GM12878 (cell line): ENCODE results near the gene C5AR1. TPM values are rescaled to one million over a fixed set of nuclear protein-coding genes. Genes with fewer than 3 reads are reported as not detected.

ENCODE experiments used
- ATAC-seq: fragments of 200-7000 bp; cut with Tn5 transposase; 3 replicates; pipeline ENCODE4 v1.9.1; 2020; ENCODE audit warnings: mild to moderate bottlenecking, moderate library complexity
- BruUV-seq: library from RNA; stranded (reverse); fragments of 400-500 nt; replicated peaks from 2 replicates; lab custom pipeline; 2021; lab: Mats Ljungman, UMichigan
- CTCF ChIA-PET: fragments of 300-600 bp; sonication (Branson Sonifier 250); formaldehyde crosslinking; extraction: SDS; loops from one replicate; lab custom pipeline; 2021; ENCODE audit warnings: inconsistent platforms; lab: Yijun Ruan, JAX
- POLR2A ChIA-PET: fragments of 350-600 bp; formaldehyde crosslinking; extraction: SDS; loops from one replicate; lab custom pipeline; 2021; ENCODE audit warnings: inconsistent platforms; lab: Charles Lee
- RAD21 ChIA-PET: fragments of 300-600 bp; sonication (Branson Sonifier 250); formaldehyde crosslinking; loops from one replicate; lab custom pipeline; 2023; ENCODE audit warnings: antibody characterized with exemption; ENCODE audit not compliant: unreplicated experiment; lab: Charles Lee
- SMC1A ChIA-PET: fragments of 300-600 bp; sonication (Branson Sonifier 250); formaldehyde crosslinking; loops from one replicate; lab custom pipeline; 2023; ENCODE audit not compliant: unreplicated experiment, uncharacterized antibody; lab: Charles Lee
- DNase-seq: peaks from one replicate; pipeline ENCODE4 v3.0.0-alpha.2; 2011; ENCODE audit warnings: low read depth, low spot score
- FAIRE-seq: peaks from 3 replicates; lab custom pipeline; 2011; peaks lifted over from hg19 to GRCh38; lab: Jason Lieb, UNC
- H2AFZ ChIP-seq: 2 replicates; pipeline ENCODE4 v1.6.0; 2011; ENCODE audit warnings: low read depth, low read length, control low read depth; ENCODE audit not compliant: control insufficient read depth
- H3K27ac ChIP-seq: 2 replicates; pipeline ENCODE4 v1.5.1; 2011; ENCODE audit warnings: control low read depth; ENCODE audit not compliant: control insufficient read depth, insufficient read depth
- H3K27me3 ChIP-seq, 2 experiments: replicated peaks in 1 of 2; 2 replicates each; pipeline versions ENCODE4 v1.6.0 to v1.6.1; 2011; ENCODE audit warnings: low read length in 1 of 2; ENCODE audit not compliant: control insufficient read depth in 2 of 2, insufficient read depth in 2 of 2
- H3K36me3 ChIP-seq, 2 experiments: 2 replicates each; pipeline ENCODE4 v1.5.1; 2011; ENCODE audit warnings: low read length in 1 of 2; ENCODE audit not compliant: control insufficient read depth in 2 of 2, insufficient read depth in 2 of 2
- H3K4me1 ChIP-seq: 2 replicates; pipeline ENCODE4 v1.6.1; 2011; ENCODE audit warnings: mild to moderate bottlenecking, low read length, moderate library complexity, mixed read lengths; ENCODE audit not compliant: control insufficient read depth, insufficient read depth
- H3K4me2 ChIP-seq: 2 replicates; pipeline ENCODE4 v1.6.0; 2011; ENCODE audit warnings: control low read depth; ENCODE audit not compliant: control insufficient read depth, insufficient read depth
- H3K4me3 ChIP-seq: fragments of 200-600 bp; sonication (generic); 2 replicates; pipeline ENCODE4 v1.5.1; 2016
- H3K79me2 ChIP-seq: 2 replicates; pipeline ENCODE4 v1.6.0; 2011; ENCODE audit warnings: low read length; ENCODE audit not compliant: control insufficient read depth, insufficient read depth
- H3K9ac ChIP-seq: 2 replicates; pipeline ENCODE4 v1.8.0; 2011; ENCODE audit warnings: low read length, control low read depth, mixed read lengths; ENCODE audit not compliant: control insufficient read depth, insufficient read depth
- H3K9me3 ChIP-seq: replicated peaks from 3 replicates; pipeline ENCODE4 v1.5.1; 2011; ENCODE audit warnings: mild to moderate bottlenecking, low read length; ENCODE audit not compliant: control insufficient read depth, insufficient read depth
- H4K20me1 ChIP-seq: 2 replicates; pipeline ENCODE4 v1.6.0; 2011; ENCODE audit not compliant: control insufficient read depth, insufficient read depth
- HDGF ChIP-seq: fragments of 450-650 bp; IDR thresholded peaks from 2 replicates; pipeline ENCODE4 v1.6.1; 2016; ENCODE audit warnings: antibody characterized with exemption
- MLLT1 ChIP-seq: fragments of 450-650 bp; IDR thresholded peaks from 2 replicates; pipeline ENCODE4 v1.6.1; 2016; ENCODE audit warnings: mild to moderate bottlenecking
- NR2C2 ChIP-seq: IDR thresholded peaks from 2 replicates; pipeline ENCODE4 v1.6.1; 2011; ENCODE audit warnings: borderline replicate concordance, low read depth; ENCODE audit not compliant: control insufficient read depth, insufficient read length
- PAX8 ChIP-seq: fragments of 450-650 bp; IDR thresholded peaks from 2 replicates; pipeline ENCODE4 v1.6.1; 2017; ENCODE audit warnings: mild to moderate bottlenecking, moderate library complexity
- PKNOX1 ChIP-seq: fragments of 450-650 bp; IDR thresholded peaks from 2 replicates; pipeline ENCODE4 v1.6.1; 2016; ENCODE audit warnings: mild to moderate bottlenecking
- PML ChIP-seq: IDR thresholded peaks from 2 replicates; pipeline ENCODE4 v1.6.1; 2012; ENCODE audit warnings: low read length, inconsistent platforms
- SP1 ChIP-seq: IDR thresholded peaks from one replicate; pipeline ENCODE4 v1.6.1; 2011; ENCODE audit warnings: low read depth, low read length
- SREBF1 ChIP-seq: IDR thresholded peaks from 2 replicates; pipeline ENCODE4 v1.6.1; 2012; ENCODE audit warnings: mild to moderate bottlenecking, low read length
- TAF1 ChIP-seq: IDR thresholded peaks from 2 replicates; pipeline ENCODE4 v1.6.1; 2011; ENCODE audit warnings: mild to moderate bottlenecking, low read depth, low read length, borderline replicate concordance
- TCF7 ChIP-seq: IDR thresholded peaks from 2 replicates; pipeline ENCODE4 v1.6.1; 2014; ENCODE audit warnings: antibody characterized with exemption, borderline replicate concordance
- ZBTB33 ChIP-seq: fragments of 450-650 bp; IDR thresholded peaks from 2 replicates; pipeline ENCODE4 v1.6.1; 2017; ENCODE audit warnings: mild to moderate bottlenecking
- WGBS: methylation state at CpG from one replicate; pipeline ENCODE4 v1.1.6; 2016; ENCODE audit warnings: low lambda C conversion rate; ENCODE audit not compliant: insufficient replicate concordance, insufficient coverage; ENCODE audit errors: missing lambda C conversion rate; 5-methylcytosine and 5-hydroxymethylcytosine counted together
- in situ Hi-C: fragments of 300-500 bp; cut with MboI; formaldehyde crosslinking; loops from 9 replicates; pipeline ENCODE4 v1.14.3; 2018; ENCODE audit warnings: mixed read lengths
- intact Hi-C: fragments of 100-400 bp; cut with micrococcal nuclease; formaldehyde crosslinking; loops from one replicate; pipeline ENCODE4 v1.14.2; 2022; ENCODE audit not compliant: unreplicated experiment
- polyA plus RNA-seq, 11 experiments: library from polyadenylated mRNA; depleted of rRNA in 4 of 11; unstranded in 6 of 11; stranded (reverse) in 5 of 11; fragments of >200 nt; fragmentation: Nextera tagmentation in 4 of 11; fragmentation: Illumina TruSeq in 1 of 11; extraction: Ambion mirVana in 4 of 11; extraction: Trizol in 1 of 11; gene quantifications; 1 replicate in 1 of 11; 2 replicates in 10 of 11; pipeline versions ENCODE4 v1.2.1 to v1.2.3, GENCODE V29; 2011 to 2016; ENCODE audit warnings: inconsistent platforms in 2 of 11, missing spikeins in 2 of 11, low read depth in 1 of 11
- total RNA-seq, 4 experiments: library from RNA; depleted of rRNA in 3 of 4; stranded (reverse); fragments of >200 nt in 3 of 4; fragmentation: Illumina TruSeq in 1 of 4; extraction: Trizol in 1 of 4; gene quantifications; 2 replicates each; pipeline versions ENCODE4 v1.2.1 to v1.2.3, GENCODE V29; 2013 to 2021
- TF ChIP-seq, protein P1 (sequence below): fragments of 450-650 bp; IDR thresholded peaks from 2 replicates; pipeline ENCODE4 v1.6.1; 2016; ENCODE audit warnings: mild to moderate bottlenecking, moderate library complexity, borderline replicate concordance

C5AR1 gene
- total and polyA plus RNA-seq, 10 of the 15 experiments (the other 5 are each of a cell fraction or from before 2014, with no cell fraction given) = 0.04 to 1.5 (median 0.18) TPM

- no peaks in the 10 kb centered on the region for H3K4me1 ChIP-seq
- H3K9me3 ChIP-seq = no peaks in the 10 kb centered on the region; the same call in 2 of the 3 replicates
- no peaks in the 10 kb centered on the region for H4K20me1 ChIP-seq
- H3K27ac ChIP-seq = no peak overlapping the region
- 0% methylated on average over 1 of the region's 1 CpG for WGBS
- H3K9ac ChIP-seq = no peak overlapping the region
- ChIA-PET SMC1A (interaction anchor here (1.0 kb wide), 1 partner anchor 16 kb away, joined by 3 read pairs; no protein-coding TSS in a partner anchor), RAD21 (no interaction called here), CTCF (interaction anchor here (0.6 to 1.0 kb wide), 3 partner anchors 27 to 120 kb away, joined by 3 to 4 read pairs (median 3); partner anchors contain the start of gene DHX34), POLR2A (interaction anchor here (0.7 kb wide), 1 partner anchor 865 kb away, joined by 3 read pairs; no protein-coding TSS in a partner anchor)
- DNase-seq (no peak), ATAC-seq (no peak), FAIRE-seq (no peak)
- H3K4me3 ChIP-seq = no peak overlapping the region
- TF ChIP-seq HDGF (no peak), TAF1 (no peak), PKNOX1 (no peak), PML (no peak), TCF7 (no peak), SP1 (no peak), SREBF1 (no peak), PAX8 (no peak), MLLT1 (no peak), ZBTB33 (no peak), NR2C2 (no peak)
- TF ChIP-seq, protein P1, sequence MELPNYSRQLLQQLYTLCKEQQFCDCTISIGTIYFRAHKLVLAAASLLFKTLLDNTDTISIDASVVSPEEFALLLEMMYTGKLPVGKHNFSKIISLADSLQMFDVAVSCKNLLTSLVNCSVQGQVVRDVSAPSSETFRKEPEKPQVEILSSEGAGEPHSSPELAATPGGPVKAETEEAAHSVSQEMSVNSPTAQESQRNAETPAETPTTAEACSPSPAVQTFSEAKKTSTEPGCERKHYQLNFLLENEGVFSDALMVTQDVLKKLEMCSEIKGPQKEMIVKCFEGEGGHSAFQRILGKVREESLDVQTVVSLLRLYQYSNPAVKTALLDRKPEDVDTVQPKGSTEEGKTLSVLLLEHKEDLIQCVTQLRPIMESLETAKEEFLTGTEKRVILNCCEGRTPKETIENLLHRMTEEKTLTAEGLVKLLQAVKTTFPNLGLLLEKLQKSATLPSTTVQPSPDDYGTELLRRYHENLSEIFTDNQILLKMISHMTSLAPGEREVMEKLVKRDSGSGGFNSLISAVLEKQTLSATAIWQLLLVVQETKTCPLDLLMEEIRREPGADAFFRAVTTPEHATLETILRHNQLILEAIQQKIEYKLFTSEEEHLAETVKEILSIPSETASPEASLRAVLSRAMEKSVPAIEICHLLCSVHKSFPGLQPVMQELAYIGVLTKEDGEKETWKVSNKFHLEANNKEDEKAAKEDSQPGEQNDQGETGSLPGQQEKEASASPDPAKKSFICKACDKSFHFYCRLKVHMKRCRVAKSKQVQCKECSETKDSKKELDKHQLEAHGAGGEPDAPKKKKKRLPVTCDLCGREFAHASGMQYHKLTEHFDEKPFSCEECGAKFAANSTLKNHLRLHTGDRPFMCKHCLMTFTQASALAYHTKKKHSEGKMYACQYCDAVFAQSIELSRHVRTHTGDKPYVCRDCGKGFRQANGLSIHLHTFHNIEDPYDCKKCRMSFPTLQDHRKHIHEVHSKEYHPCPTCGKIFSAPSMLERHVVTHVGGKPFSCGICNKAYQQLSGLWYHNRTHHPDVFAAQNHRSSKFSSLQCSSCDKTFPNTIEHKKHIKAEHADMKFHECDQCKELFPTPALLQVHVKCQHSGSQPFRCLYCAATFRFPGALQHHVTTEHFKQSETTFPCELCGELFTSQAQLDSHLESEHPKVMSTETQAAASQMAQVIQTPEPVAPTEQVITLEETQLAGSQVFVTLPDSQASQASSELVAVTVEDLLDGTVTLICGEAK = no peak
- H3K36me3 ChIP-seq = no peaks in the 10 kb centered on the region
- no peak overlapping the region for H2AFZ ChIP-seq
- H3K79me2 ChIP-seq = no peaks in the 10 kb centered on the region
- intact Hi-C loops = no loop called here
- no peak overlapping the region for H3K4me2 ChIP-seq
- no TSS peak for BruUV-seq
- H3K27me3 ChIP-seq = no peaks in the 10 kb centered on the region
- in situ Hi-C loops = no loop called here
Observed at GRCh38 chr19:47321630-47322029, 12.0 kb downstream of the C5AR1 start.
